Ovary (tissue), 3 donors: ENCODE results near the gene AFF3.

Experiments
- CTCF ChIP-seq, 3 donors: fragments of 450-650 bp in 2 of 3; fragments of 200-600 bp in 1 of 3; IDR thresholded peaks; one replicate each; pipeline versions ENCODE4 v1.5.1 to v1.8.0; 2016 to 2022; ENCODE audit warnings: antibody characterized with exemption in 3 of 3, mild to moderate bottlenecking in 1 of 3
- EP300 ChIP-seq: sonication (generic); formaldehyde crosslinking; IDR thresholded peaks from one replicate; pipeline ENCODE4 v1.6.1; 2017; ENCODE audit warnings: antibody characterized with exemption
- POLR2A ChIP-seq: fragments of 450-650 bp; IDR thresholded peaks from one replicate; pipeline ENCODE4 v1.6.1; 2017; ENCODE audit warnings: antibody characterized with exemption, mild to moderate bottlenecking, moderate library complexity
- donor health status: DM: no; HTN: no; CAD: no.

- TF ChIP-seq POLR2A (no peak), CTCF (IDR thresholded peaks at IDR 0.05) (no peak), EP300 (no peak)
These were observed 227.2 kb downstream of the AFF3 start for GRCh38 chr2:99915108-99915675.
